ENCODE data around the gene VWA8.

DNA sequence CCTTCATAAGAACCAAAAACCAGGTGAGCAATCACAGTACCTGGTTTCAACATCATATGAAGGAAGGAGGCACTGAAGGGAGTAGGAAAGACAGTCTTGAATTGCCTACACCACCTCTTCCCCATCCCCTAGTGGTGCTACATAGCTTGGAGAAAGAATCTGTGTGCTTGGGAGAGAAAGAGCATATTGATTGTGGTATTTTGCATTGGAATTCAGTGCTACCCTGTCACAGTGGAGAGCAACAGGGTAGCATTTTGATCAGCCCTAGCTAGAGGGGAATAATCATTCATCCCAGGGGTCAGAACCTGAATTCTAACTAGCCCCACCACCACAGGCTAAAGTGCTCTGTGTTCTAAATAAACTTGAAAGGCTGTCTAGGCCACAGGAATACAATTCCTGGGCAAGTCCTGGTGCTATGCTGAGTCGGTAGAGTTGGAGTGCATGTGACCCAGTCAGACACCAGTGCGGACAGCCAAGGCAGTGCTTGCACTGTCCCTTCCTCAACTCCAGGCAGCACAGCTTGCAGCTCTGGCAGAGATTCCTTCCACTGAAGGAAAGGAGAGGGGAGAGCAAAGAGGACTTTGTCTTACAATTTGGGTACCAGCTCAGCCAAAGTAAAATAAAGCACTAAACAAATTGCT, 158.7 kb downstream of the VWA8 start:
- TF ChIP-seq, protein P1, sequence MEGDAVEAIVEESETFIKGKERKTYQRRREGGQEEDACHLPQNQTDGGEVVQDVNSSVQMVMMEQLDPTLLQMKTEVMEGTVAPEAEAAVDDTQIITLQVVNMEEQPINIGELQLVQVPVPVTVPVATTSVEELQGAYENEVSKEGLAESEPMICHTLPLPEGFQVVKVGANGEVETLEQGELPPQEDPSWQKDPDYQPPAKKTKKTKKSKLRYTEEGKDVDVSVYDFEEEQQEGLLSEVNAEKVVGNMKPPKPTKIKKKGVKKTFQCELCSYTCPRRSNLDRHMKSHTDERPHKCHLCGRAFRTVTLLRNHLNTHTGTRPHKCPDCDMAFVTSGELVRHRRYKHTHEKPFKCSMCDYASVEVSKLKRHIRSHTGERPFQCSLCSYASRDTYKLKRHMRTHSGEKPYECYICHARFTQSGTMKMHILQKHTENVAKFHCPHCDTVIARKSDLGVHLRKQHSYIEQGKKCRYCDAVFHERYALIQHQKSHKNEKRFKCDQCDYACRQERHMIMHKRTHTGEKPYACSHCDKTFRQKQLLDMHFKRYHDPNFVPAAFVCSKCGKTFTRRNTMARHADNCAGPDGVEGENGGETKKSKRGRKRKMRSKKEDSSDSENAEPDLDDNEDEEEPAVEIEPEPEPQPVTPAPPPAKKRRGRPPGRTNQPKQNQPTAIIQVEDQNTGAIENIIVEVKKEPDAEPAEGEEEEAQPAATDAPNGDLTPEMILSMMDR (conservative IDR thresholded peaks at IDR 0.05; ENCODE audit: low read depth in 2 of 2): no peak
- no peak for TF ChIP-seq EZH2phosphoT487 (IDR thresholded peaks at IDR 0.05; ENCODE audit: unreplicated experiment)
- TF ChIP-seq EZH2 (IDR thresholded peaks at IDR 0.05; ENCODE audit: low read depth, unreplicated experiment): no peak
- no peak for TF ChIP-seq STAT1 (IDR thresholded peaks at IDR 0.05; ENCODE audit: unreplicated experiment)
- TF ChIP-seq POLR2AphosphoS5 (IDR thresholded peaks at IDR 0.05; ENCODE audit: low read depth): no peak
- TF ChIP-seq CREB1 (CRISPR knock-in tag; IDR thresholded peaks at IDR 0.05; ENCODE audit: low read depth): no peak
- TF ChIP-seq ZNF331 (CRISPR knock-in tag; IDR thresholded peaks at IDR 0.05; ENCODE audit: low read depth): no peak
- TF ChIP-seq, protein P2, sequence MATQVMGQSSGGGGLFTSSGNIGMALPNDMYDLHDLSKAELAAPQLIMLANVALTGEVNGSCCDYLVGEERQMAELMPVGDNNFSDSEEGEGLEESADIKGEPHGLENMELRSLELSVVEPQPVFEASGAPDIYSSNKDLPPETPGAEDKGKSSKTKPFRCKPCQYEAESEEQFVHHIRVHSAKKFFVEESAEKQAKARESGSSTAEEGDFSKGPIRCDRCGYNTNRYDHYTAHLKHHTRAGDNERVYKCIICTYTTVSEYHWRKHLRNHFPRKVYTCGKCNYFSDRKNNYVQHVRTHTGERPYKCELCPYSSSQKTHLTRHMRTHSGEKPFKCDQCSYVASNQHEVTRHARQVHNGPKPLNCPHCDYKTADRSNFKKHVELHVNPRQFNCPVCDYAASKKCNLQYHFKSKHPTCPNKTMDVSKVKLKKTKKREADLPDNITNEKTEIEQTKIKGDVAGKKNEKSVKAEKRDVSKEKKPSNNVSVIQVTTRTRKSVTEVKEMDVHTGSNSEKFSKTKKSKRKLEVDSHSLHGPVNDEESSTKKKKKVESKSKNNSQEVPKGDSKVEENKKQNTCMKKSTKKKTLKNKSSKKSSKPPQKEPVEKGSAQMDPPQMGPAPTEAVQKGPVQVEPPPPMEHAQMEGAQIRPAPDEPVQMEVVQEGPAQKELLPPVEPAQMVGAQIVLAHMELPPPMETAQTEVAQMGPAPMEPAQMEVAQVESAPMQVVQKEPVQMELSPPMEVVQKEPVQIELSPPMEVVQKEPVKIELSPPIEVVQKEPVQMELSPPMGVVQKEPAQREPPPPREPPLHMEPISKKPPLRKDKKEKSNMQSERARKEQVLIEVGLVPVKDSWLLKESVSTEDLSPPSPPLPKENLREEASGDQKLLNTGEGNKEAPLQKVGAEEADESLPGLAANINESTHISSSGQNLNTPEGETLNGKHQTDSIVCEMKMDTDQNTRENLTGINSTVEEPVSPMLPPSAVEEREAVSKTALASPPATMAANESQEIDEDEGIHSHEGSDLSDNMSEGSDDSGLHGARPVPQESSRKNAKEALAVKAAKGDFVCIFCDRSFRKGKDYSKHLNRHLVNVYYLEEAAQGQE (IDR thresholded peaks at IDR 0.05; ENCODE audit: unreplicated experiment): no peak
- no peak for TF ChIP-seq NANOG (IDR thresholded peaks at IDR 0.05; ENCODE audit: borderline replicate concordance)

Data from GM23338 (cell line).